HepG2 (cell line): ENCODE data around the gene SLC25A45. TPM values are rescaled to one million over a fixed set of nuclear protein-coding genes. Genes with fewer than 3 reads are reported as not detected.

Experiments
- CREB1 ChIP-seq, 2 experiments: fragments of 450-650 bp in 1 of 2; IDR thresholded peaks; 2 replicates each; pipeline ENCODE4 v1.6.1; 2016 to 2017; ENCODE audit warnings: control low read depth in 1 of 2, mild to moderate bottlenecking in 1 of 2, missing compliant biosample characterization in 1 of 2, missing genetic modification characterization in 1 of 2
- DMAP1 ChIP-seq: IDR thresholded peaks from 2 replicates; pipeline ENCODE4 v1.6.1; 2016
- FOXA3 ChIP-seq: IDR thresholded peaks from 2 replicates; pipeline ENCODE4 v1.6.1; 2016; ENCODE audit warnings: missing genetic modification reagents, missing compliant biosample characterization
- NCOR1 ChIP-seq: fragments of 200-600 bp; sonication (generic); IDR thresholded peaks from 2 replicates; pipeline ENCODE4 v1.7.0; 2017; ENCODE audit warnings: antibody characterized with exemption, low read length, borderline replicate concordance
- PLRG1 ChIP-seq: fragments of 450-650 bp; conservative IDR thresholded peaks from 2 replicates; pipeline ENCODE4 v1.6.1; 2016
- TAF1 ChIP-seq: sonication (generic); formaldehyde crosslinking; IDR thresholded peaks from 2 replicates; pipeline ENCODE4 v1.4.0; 2020; ENCODE audit warnings: missing genetic modification reagents
- polyA plus RNA-seq, 8 experiments: library from polyadenylated mRNA; depleted of rRNA in 3 of 8; stranded (reverse) in 7 of 8; unstranded in 1 of 8; fragments of >200 nt; fragmentation: Illumina TruSeq in 4 of 8; extraction: Trizol in 4 of 8; gene quantifications; 2 replicates each; pipeline versions ENCODE4 v1.2.1 to v1.2.3, GENCODE V29; 2011 to 2016; ENCODE audit warnings: low read depth in 4 of 8, missing spikeins in 1 of 8, mixed read lengths in 1 of 8; ENCODE audit not compliant: insufficient read depth in 1 of 8
- total RNA-seq, 5 experiments: library from RNA; depleted of rRNA; stranded (reverse); fragments of >200 nt; fragmentation: Illumina TruSeq; extraction: Trizol; gene quantifications; 2 replicates each; pipeline ENCODE4 v1.2.3, GENCODE V29; 2016; ENCODE audit warnings: low read depth in 1 of 5
- TF ChIP-seq, protein P1 (sequence below): sonication (generic); formaldehyde crosslinking; IDR thresholded peaks from 2 replicates; pipeline ENCODE4 v1.4.0; 2020; ENCODE audit warnings: missing genetic modification reagents
- TF ChIP-seq, protein P2 (sequence below): sonication (generic); formaldehyde crosslinking; IDR thresholded peaks from 2 replicates; pipeline ENCODE4 v1.4.0; 2020; ENCODE audit warnings: missing genetic modification reagents, borderline replicate concordance
- TF ChIP-seq, protein P3 (sequence below): sonication (generic); formaldehyde crosslinking; IDR thresholded peaks from 2 replicates; pipeline ENCODE4 v1.4.0; 2020; ENCODE audit warnings: mild to moderate bottlenecking, missing genetic modification reagents
- TF ChIP-seq, protein P4 (sequence below): sonication (generic); formaldehyde crosslinking; conservative IDR thresholded peaks from 2 replicates; pipeline ENCODE4 v1.4.0; 2020; ENCODE audit warnings: missing genetic modification reagents

The SLC25A45 gene
- total and polyA plus RNA-seq, 2 of the 13 experiments (the other 11 are each of a cell fraction or from before 2014, with no cell fraction given): 1.2 to 3.4 TPM

DNA sequence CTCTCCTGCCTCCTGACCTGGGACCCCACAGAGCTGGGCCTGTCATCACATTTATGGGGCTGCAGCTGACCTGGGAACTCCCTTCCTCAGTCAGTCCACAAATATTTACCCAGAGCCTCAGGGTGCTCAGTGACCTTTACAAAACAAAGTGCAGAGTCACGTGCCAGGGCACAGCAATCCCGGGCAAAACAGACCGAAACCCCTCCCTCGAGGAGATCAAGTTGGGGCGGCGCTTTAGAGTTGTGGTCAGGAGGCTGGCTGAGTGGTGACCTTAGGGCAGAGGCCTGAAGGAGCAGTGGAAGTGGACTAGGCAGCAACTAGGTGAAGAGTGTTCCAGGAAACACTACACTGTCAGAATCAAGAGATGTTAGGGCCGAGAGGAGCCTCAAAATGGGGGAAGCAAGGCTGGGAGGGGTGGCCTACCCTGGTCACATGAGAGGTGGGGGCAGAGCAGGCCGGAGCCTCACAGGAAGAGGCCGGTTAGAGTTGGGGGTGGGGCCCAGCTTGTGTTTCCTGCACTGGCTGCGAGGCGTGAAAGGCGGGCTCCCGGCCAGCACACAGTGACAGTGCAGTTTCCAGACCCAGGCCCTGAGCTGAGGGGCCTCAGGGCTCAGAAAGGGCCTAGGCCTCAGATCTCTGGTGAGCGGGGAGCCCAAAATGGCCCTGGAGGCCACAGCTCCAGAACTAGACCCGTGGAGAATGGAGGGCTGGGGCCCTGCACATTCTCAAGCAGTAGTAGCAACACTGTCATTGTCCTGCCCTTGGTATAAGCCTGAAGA, 36.4 kb upstream of the SLC25A45 start (continued):
- TF ChIP-seq NCOR1 (peak; percentile 96; the same call in 1 of the 2 replicates), CREB1 (IDR thresholded peaks at IDR 0.05) (peak; percentile 28; the same call in 1 of the 2 replicates), CREB1 (CRISPR knock-in tag; IDR thresholded peaks at IDR 0.05) (no peak), PLRG1 (no peak), FOXA3 (CRISPR knock-in tag) (peak; percentile 95), DMAP1 (CRISPR knock-in tag) (no peak; the same call in none of the 2 replicates), TAF1 (peak; percentile 88)
- TF ChIP-seq, protein P1, sequence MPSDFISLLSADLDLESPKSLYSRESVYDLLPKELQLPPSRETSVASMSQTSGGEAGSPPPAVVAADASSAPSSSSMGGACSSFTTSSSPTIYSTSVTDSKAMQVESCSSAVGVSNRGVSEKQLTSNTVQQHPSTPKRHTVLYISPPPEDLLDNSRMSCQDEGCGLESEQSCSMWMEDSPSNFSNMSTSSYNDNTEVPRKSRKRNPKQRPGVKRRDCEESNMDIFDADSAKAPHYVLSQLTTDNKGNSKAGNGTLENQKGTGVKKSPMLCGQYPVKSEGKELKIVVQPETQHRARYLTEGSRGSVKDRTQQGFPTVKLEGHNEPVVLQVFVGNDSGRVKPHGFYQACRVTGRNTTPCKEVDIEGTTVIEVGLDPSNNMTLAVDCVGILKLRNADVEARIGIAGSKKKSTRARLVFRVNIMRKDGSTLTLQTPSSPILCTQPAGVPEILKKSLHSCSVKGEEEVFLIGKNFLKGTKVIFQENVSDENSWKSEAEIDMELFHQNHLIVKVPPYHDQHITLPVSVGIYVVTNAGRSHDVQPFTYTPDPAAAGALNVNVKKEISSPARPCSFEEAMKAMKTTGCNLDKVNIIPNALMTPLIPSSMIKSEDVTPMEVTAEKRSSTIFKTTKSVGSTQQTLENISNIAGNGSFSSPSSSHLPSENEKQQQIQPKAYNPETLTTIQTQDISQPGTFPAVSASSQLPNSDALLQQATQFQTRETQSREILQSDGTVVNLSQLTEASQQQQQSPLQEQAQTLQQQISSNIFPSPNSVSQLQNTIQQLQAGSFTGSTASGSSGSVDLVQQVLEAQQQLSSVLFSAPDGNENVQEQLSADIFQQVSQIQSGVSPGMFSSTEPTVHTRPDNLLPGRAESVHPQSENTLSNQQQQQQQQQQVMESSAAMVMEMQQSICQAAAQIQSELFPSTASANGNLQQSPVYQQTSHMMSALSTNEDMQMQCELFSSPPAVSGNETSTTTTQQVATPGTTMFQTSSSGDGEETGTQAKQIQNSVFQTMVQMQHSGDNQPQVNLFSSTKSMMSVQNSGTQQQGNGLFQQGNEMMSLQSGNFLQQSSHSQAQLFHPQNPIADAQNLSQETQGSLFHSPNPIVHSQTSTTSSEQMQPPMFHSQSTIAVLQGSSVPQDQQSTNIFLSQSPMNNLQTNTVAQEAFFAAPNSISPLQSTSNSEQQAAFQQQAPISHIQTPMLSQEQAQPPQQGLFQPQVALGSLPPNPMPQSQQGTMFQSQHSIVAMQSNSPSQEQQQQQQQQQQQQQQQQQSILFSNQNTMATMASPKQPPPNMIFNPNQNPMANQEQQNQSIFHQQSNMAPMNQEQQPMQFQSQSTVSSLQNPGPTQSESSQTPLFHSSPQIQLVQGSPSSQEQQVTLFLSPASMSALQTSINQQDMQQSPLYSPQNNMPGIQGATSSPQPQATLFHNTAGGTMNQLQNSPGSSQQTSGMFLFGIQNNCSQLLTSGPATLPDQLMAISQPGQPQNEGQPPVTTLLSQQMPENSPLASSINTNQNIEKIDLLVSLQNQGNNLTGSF (CRISPR knock-in tag): peak; percentile 20
- TF ChIP-seq, protein P2, sequence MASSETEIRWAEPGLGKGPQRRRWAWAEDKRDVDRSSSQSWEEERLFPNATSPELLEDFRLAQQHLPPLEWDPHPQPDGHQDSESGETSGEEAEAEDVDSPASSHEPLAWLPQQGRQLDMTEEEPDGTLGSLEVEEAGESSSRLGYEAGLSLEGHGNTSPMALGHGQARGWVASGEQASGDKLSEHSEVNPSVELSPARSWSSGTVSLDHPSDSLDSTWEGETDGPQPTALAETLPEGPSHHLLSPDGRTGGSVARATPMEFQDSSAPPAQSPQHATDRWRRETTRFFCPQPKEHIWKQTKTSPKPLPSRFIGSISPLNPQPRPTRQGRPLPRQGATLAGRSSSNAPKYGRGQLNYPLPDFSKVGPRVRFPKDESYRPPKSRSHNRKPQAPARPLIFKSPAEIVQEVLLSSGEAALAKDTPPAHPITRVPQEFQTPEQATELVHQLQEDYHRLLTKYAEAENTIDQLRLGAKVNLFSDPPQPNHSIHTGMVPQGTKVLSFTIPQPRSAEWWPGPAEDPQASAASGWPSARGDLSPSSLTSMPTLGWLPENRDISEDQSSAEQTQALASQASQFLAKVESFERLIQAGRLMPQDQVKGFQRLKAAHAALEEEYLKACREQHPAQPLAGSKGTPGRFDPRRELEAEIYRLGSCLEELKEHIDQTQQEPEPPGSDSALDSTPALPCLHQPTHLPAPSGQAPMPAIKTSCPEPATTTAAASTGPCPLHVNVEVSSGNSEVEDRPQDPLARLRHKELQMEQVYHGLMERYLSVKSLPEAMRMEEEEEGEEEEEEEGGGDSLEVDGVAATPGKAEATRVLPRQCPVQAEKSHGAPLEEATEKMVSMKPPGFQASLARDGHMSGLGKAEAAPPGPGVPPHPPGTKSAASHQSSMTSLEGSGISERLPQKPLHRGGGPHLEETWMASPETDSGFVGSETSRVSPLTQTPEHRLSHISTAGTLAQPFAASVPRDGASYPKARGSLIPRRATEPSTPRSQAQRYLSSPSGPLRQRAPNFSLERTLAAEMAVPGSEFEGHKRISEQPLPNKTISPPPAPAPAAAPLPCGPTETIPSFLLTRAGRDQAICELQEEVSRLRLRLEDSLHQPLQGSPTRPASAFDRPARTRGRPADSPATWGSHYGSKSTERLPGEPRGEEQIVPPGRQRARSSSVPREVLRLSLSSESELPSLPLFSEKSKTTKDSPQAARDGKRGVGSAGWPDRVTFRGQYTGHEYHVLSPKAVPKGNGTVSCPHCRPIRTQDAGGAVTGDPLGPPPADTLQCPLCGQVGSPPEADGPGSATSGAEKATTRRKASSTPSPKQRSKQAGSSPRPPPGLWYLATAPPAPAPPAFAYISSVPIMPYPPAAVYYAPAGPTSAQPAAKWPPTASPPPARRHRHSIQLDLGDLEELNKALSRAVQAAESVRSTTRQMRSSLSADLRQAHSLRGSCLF (CRISPR knock-in tag): peak; percentile 59; the same call in 1 of the 2 replicates
- TF ChIP-seq, protein P3, sequence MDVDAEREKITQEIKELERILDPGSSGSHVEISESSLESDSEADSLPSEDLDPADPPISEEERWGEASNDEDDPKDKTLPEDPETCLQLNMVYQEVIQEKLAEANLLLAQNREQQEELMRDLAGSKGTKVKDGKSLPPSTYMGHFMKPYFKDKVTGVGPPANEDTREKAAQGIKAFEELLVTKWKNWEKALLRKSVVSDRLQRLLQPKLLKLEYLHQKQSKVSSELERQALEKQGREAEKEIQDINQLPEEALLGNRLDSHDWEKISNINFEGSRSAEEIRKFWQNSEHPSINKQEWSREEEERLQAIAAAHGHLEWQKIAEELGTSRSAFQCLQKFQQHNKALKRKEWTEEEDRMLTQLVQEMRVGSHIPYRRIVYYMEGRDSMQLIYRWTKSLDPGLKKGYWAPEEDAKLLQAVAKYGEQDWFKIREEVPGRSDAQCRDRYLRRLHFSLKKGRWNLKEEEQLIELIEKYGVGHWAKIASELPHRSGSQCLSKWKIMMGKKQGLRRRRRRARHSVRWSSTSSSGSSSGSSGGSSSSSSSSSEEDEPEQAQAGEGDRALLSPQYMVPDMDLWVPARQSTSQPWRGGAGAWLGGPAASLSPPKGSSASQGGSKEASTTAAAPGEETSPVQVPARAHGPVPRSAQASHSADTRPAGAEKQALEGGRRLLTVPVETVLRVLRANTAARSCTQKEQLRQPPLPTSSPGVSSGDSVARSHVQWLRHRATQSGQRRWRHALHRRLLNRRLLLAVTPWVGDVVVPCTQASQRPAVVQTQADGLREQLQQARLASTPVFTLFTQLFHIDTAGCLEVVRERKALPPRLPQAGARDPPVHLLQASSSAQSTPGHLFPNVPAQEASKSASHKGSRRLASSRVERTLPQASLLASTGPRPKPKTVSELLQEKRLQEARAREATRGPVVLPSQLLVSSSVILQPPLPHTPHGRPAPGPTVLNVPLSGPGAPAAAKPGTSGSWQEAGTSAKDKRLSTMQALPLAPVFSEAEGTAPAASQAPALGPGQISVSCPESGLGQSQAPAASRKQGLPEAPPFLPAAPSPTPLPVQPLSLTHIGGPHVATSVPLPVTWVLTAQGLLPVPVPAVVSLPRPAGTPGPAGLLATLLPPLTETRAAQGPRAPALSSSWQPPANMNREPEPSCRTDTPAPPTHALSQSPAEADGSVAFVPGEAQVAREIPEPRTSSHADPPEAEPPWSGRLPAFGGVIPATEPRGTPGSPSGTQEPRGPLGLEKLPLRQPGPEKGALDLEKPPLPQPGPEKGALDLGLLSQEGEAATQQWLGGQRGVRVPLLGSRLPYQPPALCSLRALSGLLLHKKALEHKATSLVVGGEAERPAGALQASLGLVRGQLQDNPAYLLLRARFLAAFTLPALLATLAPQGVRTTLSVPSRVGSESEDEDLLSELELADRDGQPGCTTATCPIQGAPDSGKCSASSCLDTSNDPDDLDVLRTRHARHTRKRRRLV (CRISPR knock-in tag): 0 out of 2 replicates have a peak, but pooled peaks have one; percentile 9
- TF ChIP-seq, protein P4, sequence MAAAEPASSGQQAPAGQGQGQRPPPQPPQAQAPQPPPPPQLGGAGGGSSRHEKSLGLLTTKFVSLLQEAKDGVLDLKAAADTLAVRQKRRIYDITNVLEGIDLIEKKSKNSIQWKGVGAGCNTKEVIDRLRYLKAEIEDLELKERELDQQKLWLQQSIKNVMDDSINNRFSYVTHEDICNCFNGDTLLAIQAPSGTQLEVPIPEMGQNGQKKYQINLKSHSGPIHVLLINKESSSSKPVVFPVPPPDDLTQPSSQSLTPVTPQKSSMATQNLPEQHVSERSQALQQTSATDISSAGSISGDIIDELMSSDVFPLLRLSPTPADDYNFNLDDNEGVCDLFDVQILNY: no peak
